GM11168 (cell line): ENCODE results near the gene ZNF511.
"Not testable (repeated sequence)": the region's sequence is repeated elsewhere in the genome, so short reads cannot be mapped to it uniquely, and the experiment has no call there.

ENCODE experiments used
- in situ Hi-C: fragments of 300-500 bp; cut with MboI; formaldehyde crosslinking; loops from one replicate; pipeline ENCODE4 v1.12.0; 2022; ENCODE audit warnings: low sequenced_read_pairs; ENCODE audit not compliant: unreplicated experiment

ZNF511 gene

DNA sequence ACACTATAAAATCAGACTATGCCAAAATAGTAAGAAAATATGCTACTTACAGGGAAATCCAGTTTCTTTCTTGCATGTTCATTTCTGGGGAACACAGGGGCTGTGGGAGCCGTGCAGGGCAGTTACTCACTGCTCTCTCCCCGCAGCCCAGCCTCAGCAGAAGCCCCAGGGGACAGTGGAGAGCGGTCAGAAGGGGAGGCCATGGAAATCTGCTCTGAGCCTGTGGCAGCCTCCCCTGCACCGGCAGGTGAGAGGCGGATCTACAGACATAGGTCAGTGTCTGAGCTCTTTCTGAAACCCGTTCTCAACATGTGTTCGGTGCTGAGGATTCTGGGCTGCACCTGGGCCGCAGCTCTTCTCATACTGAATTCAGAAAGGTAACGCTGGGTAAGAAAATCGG is 2.9 kb downstream of the ZNF511 start:
- in situ Hi-C loops = no loop called here

DNA sequence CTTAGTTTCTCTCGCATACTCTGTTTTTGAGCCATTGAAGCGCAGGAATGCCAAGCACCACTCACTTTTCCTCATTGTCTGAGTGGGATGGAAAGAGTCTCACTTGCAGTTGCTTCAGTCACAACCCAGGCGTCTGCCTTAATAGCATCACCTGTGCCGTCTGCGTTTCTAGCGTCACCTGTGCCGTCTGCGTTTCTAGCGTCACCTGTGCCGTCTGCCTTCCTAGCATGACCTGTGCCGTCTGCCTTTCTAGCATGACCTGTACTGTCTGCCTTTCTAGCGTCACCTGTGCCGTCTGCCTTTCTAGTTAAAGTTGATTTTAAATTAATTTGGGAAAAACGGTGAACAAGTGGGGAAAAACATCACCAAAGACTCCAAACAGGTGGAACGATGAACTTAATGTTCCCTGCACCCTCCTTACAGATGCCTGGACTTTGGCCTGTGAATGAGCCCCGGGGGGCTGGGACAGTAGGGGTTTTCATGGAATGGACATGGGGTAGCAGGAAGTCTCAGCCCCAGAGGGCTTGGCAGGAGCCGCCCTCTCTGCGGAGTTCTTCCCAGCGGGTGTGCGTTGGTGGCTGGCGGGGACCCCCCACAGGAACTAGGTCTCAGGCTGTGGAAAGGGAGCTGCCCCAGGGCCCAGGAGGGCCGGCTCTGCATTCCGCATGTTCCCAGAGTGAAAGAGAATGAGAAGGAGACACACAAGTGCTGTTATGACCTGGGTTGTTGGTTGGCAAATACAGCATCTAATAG is 3.5 kb downstream of the ZNF511 start:
- in situ Hi-C loops = no loop called here

DNA sequence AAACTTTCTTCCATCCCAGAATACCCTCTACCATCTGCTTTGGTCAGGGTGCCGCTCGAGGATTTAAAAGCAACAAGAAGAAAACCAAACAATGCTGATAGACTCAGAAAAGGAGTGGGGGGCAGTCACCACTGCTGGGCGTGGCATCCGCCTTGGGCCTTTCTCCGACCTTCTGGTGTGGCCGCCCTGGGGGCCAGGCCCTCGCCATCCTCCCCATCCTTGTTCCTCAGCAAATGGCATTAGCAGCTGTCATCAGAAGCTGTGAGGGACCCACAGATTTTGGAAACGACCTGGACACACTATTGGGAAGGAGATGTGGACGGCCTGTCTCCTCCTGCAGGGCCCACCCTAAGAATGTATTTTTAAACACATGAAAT is 4.0 kb downstream of the ZNF511 start:
- in situ Hi-C loops = no loop called here

DNA sequence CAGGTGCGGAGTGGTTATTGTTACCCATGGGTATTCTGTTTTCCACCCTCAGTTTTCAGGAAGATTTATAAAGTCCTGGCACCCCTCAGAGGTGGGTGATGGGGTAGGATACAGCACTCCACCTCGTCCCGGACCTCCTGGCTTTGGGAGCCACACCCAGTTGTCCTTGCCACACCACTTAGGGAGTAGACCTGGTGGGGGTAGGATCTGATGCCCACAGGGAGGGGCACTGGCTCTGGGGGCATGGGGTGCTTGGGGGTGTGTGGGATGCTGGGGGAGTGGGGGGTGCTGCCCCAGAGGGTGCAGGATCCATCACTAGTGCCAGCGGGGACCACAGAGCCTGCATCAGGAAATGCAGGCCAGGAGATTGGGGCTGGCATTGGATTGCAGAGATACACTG is 4.5 kb downstream of the ZNF511 start:
- in situ Hi-C loops = no loop called here

DNA sequence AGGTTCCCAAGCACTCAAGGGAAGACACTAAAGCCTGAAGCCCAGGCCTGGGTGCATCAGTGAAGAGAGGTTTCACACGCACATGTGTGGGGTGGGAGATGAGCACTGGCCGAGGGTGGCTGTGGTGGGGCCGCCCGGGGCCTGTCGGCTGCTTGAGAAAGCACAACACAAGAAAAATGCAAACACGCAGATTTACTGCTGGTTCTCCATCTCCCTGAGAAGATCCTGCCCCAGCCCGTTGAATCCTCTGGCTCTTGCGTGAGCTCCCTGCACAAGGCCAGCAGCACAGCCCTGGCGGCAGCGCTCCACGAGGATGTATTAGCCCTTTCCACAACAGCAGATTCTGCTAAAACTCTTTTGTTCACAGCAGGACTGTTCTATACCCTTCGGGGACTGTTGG is 6.2 kb downstream of the ZNF511 start:
- in situ Hi-C loops = no loop called here

DNA sequence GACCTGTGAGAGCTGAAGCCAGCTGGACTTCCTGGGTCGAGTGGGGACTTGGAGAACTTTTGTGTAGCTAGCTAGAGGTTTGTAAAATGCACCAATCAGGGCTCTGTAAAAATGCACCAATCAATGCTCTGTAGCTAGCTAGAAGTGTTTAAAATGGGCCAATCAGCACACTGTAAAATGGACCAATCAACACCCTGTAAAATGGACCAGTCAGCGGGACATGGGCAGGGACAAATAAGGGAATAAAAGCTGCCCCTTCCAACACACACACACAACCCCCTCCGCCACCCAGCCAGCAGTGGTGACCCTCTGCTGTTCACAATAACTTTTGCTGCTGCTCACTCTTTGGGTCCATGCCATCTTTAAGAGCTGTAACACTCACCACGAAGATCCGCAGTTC is 7.1 kb downstream of the ZNF511 start:
- in situ Hi-C loops = no loop called here

DNA sequence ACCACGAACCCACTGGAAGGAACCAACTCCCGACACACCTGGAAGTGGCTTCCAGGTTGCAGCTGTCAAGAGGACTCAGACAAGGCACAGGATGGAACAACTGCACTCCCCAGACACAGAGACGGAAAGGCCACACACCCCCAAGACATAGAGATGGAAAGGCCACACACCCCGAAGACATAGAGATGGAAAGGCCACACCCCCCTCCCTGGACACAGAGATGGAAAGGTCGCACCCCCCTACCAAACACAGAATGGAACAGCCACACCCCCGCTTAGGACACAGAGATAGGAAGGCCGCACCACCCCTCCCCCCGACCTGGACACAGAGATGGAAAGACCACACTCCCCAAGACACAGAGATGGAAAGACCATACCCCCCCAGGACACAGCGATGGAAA is 7.6 kb downstream of the ZNF511 start:
- in situ Hi-C loops = no loop called here

DNA sequence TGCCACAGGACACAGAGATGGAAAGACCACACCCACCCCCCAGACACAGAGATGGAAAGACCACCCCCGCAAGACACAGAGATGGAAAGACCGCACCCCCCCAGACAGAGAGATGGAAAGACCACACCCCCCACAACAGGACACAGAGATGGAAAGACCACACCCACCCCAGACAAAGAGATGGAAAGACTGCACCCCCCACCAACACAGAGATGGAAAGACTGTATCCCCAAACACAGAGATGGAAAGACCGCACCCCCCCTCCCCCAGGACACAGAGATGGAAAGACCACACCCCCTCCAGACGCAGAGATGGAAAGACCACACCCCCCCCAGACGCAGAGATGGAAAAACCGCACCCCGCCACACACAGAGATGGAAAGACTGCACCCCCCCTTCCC is 8.0 kb downstream of the ZNF511 start:
- in situ Hi-C loops = no loop called here

DNA sequence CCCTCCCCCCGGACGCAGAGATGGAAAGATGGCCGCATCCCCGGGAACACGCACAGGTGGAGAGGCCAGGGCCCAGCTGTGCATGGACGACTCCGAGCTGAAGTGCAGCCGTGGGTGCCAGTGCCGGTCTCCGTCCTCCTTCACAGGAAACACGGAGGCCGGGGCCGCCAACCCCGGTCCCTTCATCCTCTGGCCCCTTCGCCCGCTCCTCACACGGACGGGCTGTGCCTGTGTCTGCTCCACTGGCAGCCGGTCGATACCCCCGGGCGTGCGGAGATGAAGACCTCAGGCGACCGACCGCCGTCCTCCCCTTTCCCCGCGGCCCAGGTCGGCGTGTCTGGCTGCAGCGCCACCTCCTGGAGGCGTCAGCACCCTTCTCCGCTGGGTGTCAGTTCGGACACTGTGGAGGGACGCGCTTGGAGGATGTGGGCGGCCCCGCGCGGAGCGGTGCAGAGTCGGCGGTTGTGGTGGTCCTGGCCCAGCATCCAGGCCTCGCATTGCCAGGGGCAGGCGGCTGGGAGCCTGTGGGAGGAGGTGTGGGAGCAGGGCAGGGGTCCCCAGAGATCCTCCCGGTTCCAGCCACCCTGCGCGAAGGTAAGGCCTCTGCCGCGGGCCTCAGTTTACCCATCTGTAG is 9.9 kb downstream of the ZNF511 start:
- in situ Hi-C loops = no loop called here

DNA sequence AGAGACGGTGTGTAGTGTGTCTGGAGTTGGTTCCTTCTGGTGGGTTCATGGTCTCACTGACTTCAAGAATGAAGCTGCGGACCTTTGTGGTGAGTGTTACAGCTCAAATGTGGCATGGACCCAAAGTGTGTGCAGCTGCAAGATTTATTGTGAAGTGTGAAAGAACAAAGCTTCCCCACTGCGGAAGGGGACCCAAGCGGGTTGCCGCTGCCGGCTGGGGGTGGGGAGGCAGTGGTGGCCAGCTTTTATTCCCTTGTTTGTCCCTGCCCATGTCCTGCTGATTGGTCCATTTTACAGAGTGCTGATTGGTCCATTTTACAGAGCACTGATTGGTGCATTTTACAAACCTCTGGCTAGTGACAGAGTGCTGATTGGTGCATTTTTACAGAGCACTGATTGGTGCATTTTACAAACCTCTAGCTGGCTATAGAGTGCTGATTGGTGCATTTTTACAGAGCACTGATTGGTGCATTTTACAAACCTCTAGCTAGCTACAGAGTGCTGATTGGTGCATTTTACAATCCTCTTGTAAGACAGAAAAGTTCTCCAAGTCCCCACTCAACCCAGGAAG is 12.2 kb downstream of the ZNF511 start:
- in situ Hi-C loops = not testable (repeated sequence)

DNA sequence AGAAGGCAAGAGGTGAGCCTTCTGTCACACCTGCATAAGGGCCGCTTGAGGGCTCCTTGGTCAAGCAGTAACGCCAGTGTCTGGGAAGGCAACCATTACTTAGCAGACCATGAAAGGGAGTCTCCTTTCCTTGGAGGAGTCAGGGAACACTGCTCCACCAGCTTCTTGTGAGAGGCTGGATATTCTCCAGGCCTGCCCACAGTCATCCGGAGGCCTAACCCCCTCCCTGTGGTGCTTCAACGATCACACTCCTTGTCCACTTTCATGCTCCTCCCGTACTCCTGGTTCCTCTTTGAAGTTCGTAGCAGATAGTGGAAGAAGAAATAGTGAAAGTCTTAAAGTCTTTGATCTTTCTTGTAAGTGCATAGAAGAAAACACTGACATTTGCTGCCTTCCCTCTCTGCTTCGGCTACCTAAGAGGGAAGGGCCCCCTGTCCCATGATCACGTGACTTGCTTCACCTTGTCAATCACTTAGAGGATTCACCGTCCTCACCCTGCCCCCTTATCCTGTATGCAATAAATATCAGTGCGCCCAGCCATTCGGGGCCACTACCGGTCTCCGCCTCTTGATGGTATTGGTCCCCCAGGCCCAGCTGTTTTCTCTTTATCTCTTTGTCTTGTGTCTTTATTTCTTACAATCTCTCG is 13.5 kb downstream of the ZNF511 start:
- in situ Hi-C loops = not testable (repeated sequence)

DNA sequence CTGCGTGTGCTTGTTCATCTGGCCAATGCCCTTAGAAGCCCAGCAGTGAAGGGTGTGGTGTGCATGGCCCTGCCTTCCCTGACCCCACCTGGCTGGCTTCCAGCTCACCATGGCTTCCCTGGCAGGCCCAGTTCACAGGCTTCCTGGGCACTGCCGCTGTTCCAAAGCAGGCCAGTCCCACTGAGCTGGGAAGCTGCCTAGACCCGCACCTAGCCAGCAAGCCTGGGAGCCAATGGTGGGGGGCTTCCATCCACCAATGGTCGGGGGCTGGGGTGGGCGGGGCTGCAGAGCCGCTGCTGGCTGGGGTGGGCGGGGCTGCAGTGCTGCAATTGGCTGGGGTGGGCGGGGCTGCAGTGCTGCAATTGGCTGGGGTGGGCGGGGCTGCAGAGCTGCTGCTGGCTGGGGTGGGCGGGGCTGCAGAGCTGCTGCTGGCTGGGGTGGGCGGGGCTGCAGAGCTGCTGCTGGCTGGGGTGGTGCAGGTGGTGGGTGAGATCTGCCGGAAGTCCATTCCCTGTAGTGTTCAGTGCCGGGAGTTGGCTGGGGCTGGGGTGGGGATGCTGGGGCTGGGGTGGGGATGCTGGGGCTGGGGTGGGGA is 15.6 kb downstream of the ZNF511 start:
- in situ Hi-C loops = no loop called here

DNA sequence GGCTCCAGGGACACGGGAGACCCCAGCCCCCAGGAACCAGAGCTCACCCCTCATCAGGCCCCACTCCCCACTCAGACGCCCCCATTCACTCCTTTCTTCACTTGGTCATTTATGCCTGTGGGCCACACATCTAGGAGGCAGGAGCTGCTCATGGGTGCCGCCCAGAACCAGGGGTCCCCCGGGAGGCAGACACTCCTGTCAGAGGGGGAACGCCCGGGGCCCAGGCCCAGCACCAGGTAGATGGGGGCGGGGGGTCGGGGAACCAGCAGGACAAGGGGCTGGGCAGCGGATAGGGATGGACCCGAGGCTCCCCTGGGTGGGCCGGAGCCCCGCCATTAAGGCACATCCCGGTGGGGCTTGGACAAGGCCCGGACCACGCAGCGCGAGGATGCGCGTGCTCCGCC is 16.1 kb downstream of the ZNF511 start:
- in situ Hi-C loops = no loop called here

DNA sequence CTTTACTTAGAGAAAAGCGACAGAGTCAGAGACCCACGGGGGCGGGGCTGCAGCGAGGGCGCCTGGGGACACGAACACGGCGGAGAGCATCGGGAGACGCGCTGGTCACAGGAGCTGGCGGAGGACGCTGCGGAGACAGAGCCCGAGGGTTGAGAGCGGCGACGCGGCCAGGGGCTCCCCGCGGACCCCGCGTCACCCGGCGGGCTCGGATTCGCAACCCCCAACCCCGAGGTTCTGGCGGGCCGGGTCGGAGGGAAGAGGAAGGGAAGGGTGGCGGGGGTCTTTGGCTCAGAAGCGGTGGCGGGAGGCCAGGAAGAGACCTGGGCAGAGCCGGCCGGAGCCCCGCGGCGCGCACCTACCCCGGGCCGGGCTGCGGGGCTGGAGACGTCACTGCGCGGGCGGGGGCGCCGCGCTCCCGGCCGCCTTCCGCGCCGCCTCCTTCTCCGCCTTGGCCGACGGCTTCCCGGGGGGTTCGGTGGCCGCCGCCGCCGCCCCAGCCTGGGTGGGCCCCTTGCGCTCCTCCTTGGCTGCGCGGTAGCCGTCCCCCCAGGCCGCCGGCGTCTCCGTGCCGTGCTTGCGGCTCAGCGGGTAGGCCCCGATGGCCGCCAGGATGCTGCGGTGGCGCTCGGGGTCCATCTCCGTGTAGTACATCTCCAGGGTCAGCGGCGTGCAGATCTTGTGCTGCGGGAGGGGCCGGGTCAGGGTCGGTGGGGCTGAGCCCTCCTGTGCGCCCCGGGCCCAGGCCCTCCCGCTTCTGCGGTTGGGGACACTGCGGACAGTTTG is 16.9 kb downstream of the ZNF511 start:
- in situ Hi-C loops = no loop called here

DNA sequence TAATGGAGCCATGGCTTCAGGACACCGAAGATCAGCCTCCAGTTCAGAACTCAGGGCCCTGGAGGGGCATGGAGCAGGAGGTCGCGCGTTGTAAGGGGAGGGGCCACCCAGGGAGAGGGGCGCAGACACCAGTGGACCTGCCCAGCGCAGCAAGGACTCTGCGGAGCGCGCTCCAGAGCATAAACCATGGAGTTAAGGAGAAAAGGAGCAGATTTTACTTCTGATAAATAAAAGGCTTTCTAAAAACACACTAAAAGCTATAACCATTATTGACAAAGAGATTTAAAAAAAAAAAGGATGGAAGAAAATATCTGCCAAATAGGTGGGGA is 17.5 kb downstream of the ZNF511 start:
- in situ Hi-C loops = no loop called here

DNA sequence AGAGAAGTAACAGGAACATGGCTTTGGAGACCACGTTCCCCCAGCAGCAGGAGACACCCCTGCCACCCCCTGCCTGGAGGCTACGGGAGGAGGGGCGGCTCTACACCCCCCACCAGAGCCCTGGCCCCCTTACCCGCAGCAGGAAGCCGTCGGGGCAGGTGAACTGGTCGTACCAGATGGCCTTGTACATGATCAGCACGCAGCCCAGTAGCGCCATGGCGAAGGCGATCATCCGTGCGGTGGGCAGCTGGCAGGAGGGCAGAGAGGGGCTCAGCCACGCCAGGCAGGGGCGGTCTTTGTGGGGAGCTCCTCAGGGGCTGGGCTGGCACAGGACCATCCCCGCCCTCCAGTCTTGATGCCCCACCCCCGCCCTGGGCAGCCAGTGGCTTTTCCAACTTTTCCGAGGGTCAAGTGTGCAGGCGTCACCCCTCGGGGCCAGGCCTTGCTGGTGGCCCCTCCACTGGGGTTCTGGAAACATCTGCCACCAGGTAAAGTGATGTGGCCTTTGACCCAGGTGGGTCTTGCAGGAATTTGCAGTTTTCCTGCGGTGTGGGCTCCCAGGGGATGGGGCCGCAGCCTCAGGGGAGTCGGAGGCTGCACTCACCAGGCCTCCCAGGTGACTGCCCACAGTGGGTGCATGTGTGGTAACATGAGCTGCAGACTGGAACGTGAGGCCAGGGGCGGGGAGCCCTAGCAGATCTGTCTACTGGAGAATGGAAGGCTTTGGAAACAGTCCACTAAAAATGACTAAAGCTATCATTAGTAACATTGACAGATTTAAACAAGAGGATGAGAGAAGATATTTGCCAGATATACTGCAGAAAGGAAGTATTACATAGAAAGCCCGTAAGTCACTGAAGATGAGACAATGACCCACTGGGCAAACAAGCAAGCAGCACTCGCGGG is 18.3 kb downstream of the ZNF511 start:
- in situ Hi-C loops = no loop called here

DNA sequence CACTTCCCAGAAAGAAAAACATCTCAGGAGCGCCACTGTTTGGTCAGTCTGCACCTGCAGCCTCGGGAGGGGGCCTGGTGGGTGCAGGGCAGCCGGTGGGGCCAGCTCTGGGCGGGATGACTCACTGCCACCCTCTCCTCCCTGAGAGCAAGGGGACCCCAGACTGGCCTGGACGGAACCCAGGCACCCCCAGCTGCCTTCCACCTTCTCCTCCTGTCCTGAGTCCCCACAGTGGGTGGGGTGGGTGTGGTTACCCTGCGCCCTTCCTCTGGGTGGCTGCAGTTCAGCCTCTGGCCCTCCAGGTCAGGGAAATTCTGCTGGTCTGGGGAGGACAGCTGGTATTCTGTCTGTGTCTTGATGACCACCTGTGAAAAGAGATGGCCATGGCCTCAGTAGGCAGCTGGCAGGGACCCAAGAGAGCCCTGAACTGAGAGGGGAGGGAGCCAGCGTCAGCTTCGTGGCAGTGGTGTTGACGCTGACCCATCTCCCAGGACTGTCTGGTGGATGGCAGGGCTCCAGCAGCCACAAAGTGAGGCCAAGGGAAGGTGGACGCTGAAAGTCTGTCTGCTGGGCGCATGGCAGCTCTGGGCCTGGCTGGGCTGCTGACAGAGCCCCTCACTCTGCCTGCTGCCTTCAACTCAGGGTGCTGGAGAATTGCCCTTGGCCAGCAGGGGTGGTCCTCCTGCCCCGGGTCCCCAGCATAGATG is 19.1 kb downstream of the ZNF511 start:
- in situ Hi-C loops = no loop called here

DNA sequence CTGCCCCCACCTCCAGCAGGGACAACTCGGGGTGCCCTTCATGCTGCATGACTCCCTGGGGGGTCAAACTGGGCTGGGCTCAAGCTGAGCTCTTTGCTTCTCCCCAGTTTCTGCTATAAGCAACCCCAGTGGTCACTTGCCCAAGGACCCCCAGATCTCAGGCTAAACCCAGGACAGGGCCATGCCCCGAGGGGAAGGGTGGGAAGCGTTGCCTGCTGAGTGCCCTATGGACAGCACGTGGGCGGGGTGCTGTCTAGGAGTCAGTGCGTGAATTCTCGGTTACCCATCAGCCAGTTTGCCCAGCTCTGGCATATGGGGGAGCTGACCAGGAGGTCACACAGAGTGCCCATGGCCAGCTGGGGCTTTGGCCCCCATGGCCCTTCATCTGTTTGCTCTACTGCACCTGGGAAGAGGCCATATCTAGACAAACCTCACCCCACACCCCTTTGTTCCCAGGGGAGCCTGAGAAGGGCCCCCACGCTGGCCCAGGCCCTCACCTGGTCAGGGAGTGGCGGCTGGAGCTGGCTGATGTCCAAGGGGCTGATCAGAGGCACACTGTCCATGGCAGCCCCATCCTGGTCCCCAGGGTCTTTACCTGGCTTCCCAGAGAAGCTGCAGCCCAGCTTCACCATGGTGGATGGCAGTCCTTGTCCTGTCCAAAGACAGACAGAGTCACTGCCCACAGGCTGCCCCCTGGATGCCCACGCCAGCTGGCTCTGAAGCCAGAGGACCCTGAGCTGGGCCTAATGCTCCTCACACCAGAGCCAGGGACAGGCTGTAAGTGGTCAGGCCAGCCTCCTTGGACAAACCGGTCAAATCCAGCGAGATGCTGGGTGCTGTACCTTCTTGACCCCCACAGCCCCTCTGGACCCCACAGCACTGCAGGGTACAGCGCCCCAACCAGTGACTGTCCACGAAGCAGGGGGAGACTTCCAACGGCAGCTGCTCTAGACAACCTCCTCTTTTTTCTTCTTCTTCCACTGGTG is 19.9 kb downstream of the ZNF511 start:
- in situ Hi-C loops = no loop called here
